ENCODE results near the gene CARNS1. TPM values are rescaled to one million over a fixed set of nuclear protein-coding genes. Genes with fewer than 3 reads are reported as not detected.

CARNS1 gene
- total and polyA plus RNA-seq, 9 of the 15 experiments (the other 6 are each of a cell fraction or from before 2014, with no cell fraction given) = 0.01 to 0.18 (median 0.06) TPM; not detected in 3

- TF ChIP-seq GTF2E2 (tag; IDR thresholded peaks at IDR 0.05) (no peak; the same call in 1 of the 2 replicates), GABPB1 (CRISPR knock-in tag; IDR thresholded peaks at IDR 0.05) (peak; percentile 79), MTF1 (CRISPR knock-in tag; IDR thresholded peaks at IDR 0.05; ENCODE audit: borderline replicate concordance) (no peak), ZNF274 (IDR thresholded peaks at IDR 0.05; ENCODE audit: borderline replicate concordance, low read depth, low read length) (no peak), USF2 (CRISPR knock-in tag; IDR thresholded peaks at IDR 0.05) (peak; percentile 99), STAT5B (CRISPR knock-in tag; IDR thresholded peaks at IDR 0.05) (no peak), CSDE1 (IDR thresholded peaks at IDR 0.05) (no peak), ZC3H4 (CRISPR knock-in tag; IDR thresholded peaks at IDR 0.05; ENCODE audit: borderline replicate concordance) (no peak; the same call in 1 of the 2 replicates), CHD7 (IDR thresholded peaks at IDR 0.05; ENCODE audit: low read depth, low read length) (no peak), CREB3 (tag; conservative IDR thresholded peaks at IDR 0.05; ENCODE audit: low read depth) (no peak), KLF1 (tag; IDR thresholded peaks at IDR 0.05) (peak; percentile 50; the same call in 1 of the 2 replicates), ELK1 (CRISPR knock-in tag; IDR thresholded peaks at IDR 0.05) (no peak)
Observed at GRCh38 chr11:67391304-67392182, 23.9 kb upstream of the CARNS1 start, which contains the start of gene RAD9A (continued).

All from K562 (cell line).